Cardiac septum (tissue), 1 donor: ENCODE data around the gene BOK. TPM values are rescaled to one million over a fixed set of nuclear protein-coding genes. Genes with fewer than 3 reads are reported as not detected.

Experiments used
- DNase-seq: peaks from one replicate; pipeline ENCODE4 v3.0.0-alpha.2; 2020; ENCODE audit warnings: low spot score
- intact Hi-C: fragments of 100-400 bp; cut with DNase I; formaldehyde crosslinking; loops from one replicate; pipeline ENCODE4 v1.14.0; 2022
- total RNA-seq: library from RNA; stranded (reverse); fragmentation: NEBNext Ultra II Directional; extraction: Animal tissue kit (Norgen Biotek cat#: 25700); gene quantifications from one replicate; pipeline ENCODE4 v1.2.1, GENCODE V29; 2021
- donor health status: DM: no; HTN: no; CAD: no.

The BOK gene
- total RNA-seq, 1 donor from 2014 or later: 4.5 TPM

- intact Hi-C loops: loop anchor here (5.0 kb wide), 1 partner anchor 106 kb away; the partner anchor contains the start of gene STK25
- DNase-seq: no peak
These were observed 54.7 kb downstream of the BOK start for GRCh38 chr2:241613017-241613780.

- intact Hi-C loops: no loop called here
- no peak for DNase-seq
These were observed 56.5 kb downstream of the BOK start for GRCh38 chr2:241615041-241615440.

- intact Hi-C loops: no loop called here
- no peak for DNase-seq
These were observed 57.0 kb downstream of the BOK start for GRCh38 chr2:241615522-241616052.

- no peak for DNase-seq
- intact Hi-C loops: no loop called here
These were observed 57.9 kb downstream of the BOK start for GRCh38 chr2:241616168-241617125.

GRCh38 chr2:241617431-241618154, 59.0 kb downstream of the BOK start:
- no peak for DNase-seq

GRCh38 chr2:241618296-241618805, 59.8 kb downstream of the BOK start:
- intact Hi-C loops: no loop called here
- no peak for DNase-seq

More at GRCh38 chr2:241617431-241618154, 59.0 kb downstream of the BOK start:
- intact Hi-C loops: no loop called here

- DNase-seq: no peak
- intact Hi-C loops: no loop called here
These were observed 60.3 kb downstream of the BOK start for GRCh38 chr2:241618829-241619228.

GRCh38 chr2:241619597-241620418, 61.3 kb downstream of the BOK start:
- intact Hi-C loops: no loop called here
- no peak for DNase-seq

- DNase-seq: no peak
- intact Hi-C loops: no loop called here
These were observed 61.8 kb downstream of the BOK start for GRCh38 chr2:241620419-241620769.

Other genes starting within 250 kb of the BOK start
- gene HDLBP, start 243.1 kb upstream of the BOK start, total RNA-seq: 356 TPM
- gene SEPTIN2, start 242.8 kb upstream of the BOK start, total RNA-seq: 219 TPM
- 24.4 TPM for gene FARP2, start 202.5 kb upstream of the BOK start, total RNA-seq
- 95.9 TPM for gene STK25, start 50.2 kb upstream of the BOK start, total RNA-seq
- gene THAP4, start 78.4 kb downstream of the BOK start, total RNA-seq: 73.2 TPM
- 46.4 TPM for gene ATG4B, start 78.9 kb downstream of the BOK start, total RNA-seq
- gene DTYMK, start 128.1 kb downstream of the BOK start, total RNA-seq: 10.5 TPM
- 14.9 TPM for gene ING5, start 143.3 kb downstream of the BOK start, total RNA-seq
- 15.7 TPM for gene D2HGDH, start 175.9 kb downstream of the BOK start, total RNA-seq
- not detected for gene GAL3ST2, start 218.1 kb downstream of the BOK start, total RNA-seq